Omental fat pad (tissue), 4 donors: ENCODE measurements around the gene BMP8A. TPM values are rescaled to one million over a fixed set of nuclear protein-coding genes. Genes with fewer than 3 reads are reported as not detected.
A peak's percentile ranks its signal among the peaks of the same experiment; 100 is the strongest.

Experiments
- ATAC-seq: fragments of 150-250 bp; one replicate; pipeline ENCODE4 v1.9.1; 2016; ENCODE audit warnings: mild to moderate bottlenecking, moderate library complexity; ENCODE audit not compliant: low FRiP score
- DNase-seq: peaks from one replicate; pipeline ENCODE4 v3.0.0-alpha.2; 2019; ENCODE audit warnings: low spot score
- CTCF ChIP-seq, 3 donors: fragments of 450-650 bp; IDR thresholded peaks; one replicate each; pipeline ENCODE4 v1.5.1; 2016 to 2017; ENCODE audit warnings: antibody characterized with exemption in 3 of 3, mild to moderate bottlenecking in 3 of 3, moderate library complexity in 2 of 3
- total RNA-seq, 4 donors: library from RNA; depleted of rRNA; stranded (reverse); fragments of >200 nt; gene quantifications; one replicate each; pipeline ENCODE4 v1.1.0, GENCODE V29; 2016

BMP8A gene
- total RNA-seq, 4 donors from 2014 or later, result 2.0 TPM; not detected in 3

- no peak for TF ChIP-seq CTCF (IDR thresholded peaks at IDR 0.05)
- no peak for ATAC-seq
- DNase-seq, result no peak
Observed at GRCh38 chr1:39531526-39531925, 40.1 kb downstream of the BMP8A start.

- DNase-seq, result no peak
- no peak for ATAC-seq
- TF ChIP-seq CTCF (IDR thresholded peaks at IDR 0.05), result no peak
Observed at GRCh38 chr1:39533442-39533841, 42.0 kb downstream of the BMP8A start.

GRCh38 chr1:39538531-39539251, 47.3 kb downstream of the BMP8A start:
- ATAC-seq (no peak), DNase-seq (no peak)
- no peak for TF ChIP-seq CTCF (IDR thresholded peaks at IDR 0.05)

GRCh38 chr1:39539252-39539790, 47.9 kb downstream of the BMP8A start:
- DNase-seq (no peak), ATAC-seq (peak; percentile 75)
- peak in 1 of 3 donors; percentile 21 for TF ChIP-seq CTCF (IDR thresholded peaks at IDR 0.05)

GRCh38 chr1:39540504-39541031, 49.1 kb downstream of the BMP8A start:
- ATAC-seq (peak; percentile 63), DNase-seq (peak; percentile 38)
- TF ChIP-seq CTCF (IDR thresholded peaks at IDR 0.05), result no peak

- no peak for ATAC-seq
- no peak for DNase-seq
- TF ChIP-seq CTCF (IDR thresholded peaks at IDR 0.05), result no peak
Observed at GRCh38 chr1:39542924-39543323, 51.5 kb downstream of the BMP8A start.

- DNase-seq, result no peak
- ATAC-seq, result no peak
- TF ChIP-seq CTCF (IDR thresholded peaks at IDR 0.05), result no peak
Observed at GRCh38 chr1:39544327-39544726, 52.9 kb downstream of the BMP8A start.
